NCI-H510A treated with DMSO at 0.1 percent for 48 hours (cell line): Measurements from ENCODE around the gene NDUFB4.
"Not testable (repeated sequence)": the region's sequence is repeated elsewhere in the genome, so short reads cannot be mapped to it uniquely, and the experiment has no call there.

Source experiments
- DNase-seq: peaks from one replicate; lab custom pipeline; 2025; lab: John Stamatoyannopoulos, UW

NDUFB4 gene

GRCh38 chr3:120637851-120638559, 41.9 kb downstream of the NDUFB4 start:
- no peak for DNase-seq

- not testable (repeated sequence) for DNase-seq
Measured at GRCh38 chr3:120638820-120639219, 42.7 kb downstream of the NDUFB4 start.

GRCh38 chr3:120640231-120640630, 44.1 kb downstream of the NDUFB4 start:
- no peak for DNase-seq

- no peak for DNase-seq
Measured at GRCh38 chr3:120641696-120642246, 45.6 kb downstream of the NDUFB4 start.

- no peak for DNase-seq
Measured at GRCh38 chr3:120642368-120642948, 46.3 kb downstream of the NDUFB4 start.

GRCh38 chr3:120645083-120645845, 49.1 kb downstream of the NDUFB4 start:
- DNase-seq, result no peak

- DNase-seq, result no peak
Measured at GRCh38 chr3:120646771-120647432, 50.8 kb downstream of the NDUFB4 start.

- no peak for DNase-seq
Measured at GRCh38 chr3:120648290-120648689, 52.2 kb downstream of the NDUFB4 start.

- no peak for DNase-seq
Measured at GRCh38 chr3:120649830-120650233, 53.7 kb downstream of the NDUFB4 start.

- DNase-seq, result no peak
Measured at GRCh38 chr3:120650311-120650710, 54.2 kb downstream of the NDUFB4 start.
